NB4 (cell line): ENCODE results near the gene C22orf42.
A peak's percentile ranks its signal among the peaks of the same experiment; 100 is the strongest.

Experiments
- DNase-seq: peaks from one replicate; pipeline ENCODE4 v3.0.0; 2010; ENCODE audit warnings: low read depth
- H3K4me3 ChIP-seq: one replicate; pipeline ENCODE4 v1.5.1; 2011; ENCODE audit warnings: mild to moderate bottlenecking, low read depth, low read length, moderate library complexity
- MYC ChIP-seq: IDR thresholded peaks from 2 replicates; pipeline ENCODE4 v1.6.1; 2011; ENCODE audit warnings: low read depth, low read length
- POLR2A ChIP-seq: IDR thresholded peaks from 2 replicates; pipeline ENCODE4 v1.6.1; 2011; ENCODE audit warnings: mild to moderate bottlenecking; ENCODE audit not compliant: insufficient read length; ENCODE audit errors: extremely low read depth
- TF ChIP-seq, protein P1 (sequence below): IDR thresholded peaks from 2 replicates; pipeline ENCODE4 v1.6.1; 2011; ENCODE audit warnings: low read depth, low read length
- TF ChIP-seq, protein P2 (sequence below): IDR thresholded peaks from one replicate; pipeline ENCODE4 v1.5.1; 2012; ENCODE audit warnings: low read depth, low read length

C22orf42 gene

DNA sequence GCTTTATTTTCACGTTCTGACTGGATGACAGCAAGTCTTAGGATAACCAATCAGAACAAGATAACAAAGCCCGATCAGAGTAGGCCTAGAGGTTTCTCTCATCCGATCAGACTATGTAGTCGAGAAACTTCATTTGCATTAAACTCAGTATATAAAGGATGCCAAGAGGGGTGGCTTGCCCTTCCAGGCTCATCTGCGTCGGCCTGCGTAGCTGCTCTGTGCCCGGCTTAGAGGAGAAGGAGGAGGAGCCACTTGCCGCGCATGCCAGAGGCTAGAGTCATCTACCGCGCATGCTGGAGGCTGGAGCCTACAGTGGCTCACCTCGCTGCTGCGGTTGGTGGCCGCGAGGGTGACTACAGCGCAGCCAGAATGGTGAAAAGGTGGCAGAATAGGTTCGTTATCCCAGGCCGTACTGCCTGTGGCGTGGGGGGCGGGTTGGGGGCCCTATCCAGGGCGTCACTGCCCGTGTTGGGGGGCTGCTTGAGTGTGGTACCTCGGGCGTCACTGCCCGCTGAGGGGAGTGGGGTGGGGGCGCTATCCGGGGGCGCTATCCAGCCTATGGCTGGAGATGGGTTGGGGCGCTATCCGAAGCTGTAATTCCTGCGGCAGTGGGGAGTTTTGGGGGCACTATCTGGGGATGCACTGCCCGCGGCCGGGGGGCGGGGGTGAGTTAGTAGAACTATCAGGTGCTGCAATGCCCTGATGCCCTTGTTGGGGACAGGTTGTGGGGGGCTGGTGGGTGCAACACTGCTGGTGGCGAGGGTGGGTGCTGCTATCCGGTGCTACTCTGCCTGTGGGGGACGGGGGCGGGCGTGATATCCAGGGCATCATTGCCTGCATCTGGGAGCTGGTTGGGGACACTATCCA lies 46.0 kb upstream of the C22orf42 start, which contains the start of gene RFPL2:
Gene RFPL2 (minus strand): TSS at position 218 of the 867 bp plus-strand sequence. CDS start 2,622 bp downstream, outside the sequence.
- H3K4me3 ChIP-seq: peak within 1 kb of the TSS; percentile 52
- TF ChIP-seq, protein P1, sequence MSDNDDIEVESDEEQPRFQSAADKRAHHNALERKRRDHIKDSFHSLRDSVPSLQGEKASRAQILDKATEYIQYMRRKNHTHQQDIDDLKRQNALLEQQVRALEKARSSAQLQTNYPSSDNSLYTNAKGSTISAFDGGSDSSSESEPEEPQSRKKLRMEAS: peak; percentile 39; the same call in 1 of the 2 replicates
- TF ChIP-seq MYC: no peak
- DNase-seq: peak; percentile 82

DNA sequence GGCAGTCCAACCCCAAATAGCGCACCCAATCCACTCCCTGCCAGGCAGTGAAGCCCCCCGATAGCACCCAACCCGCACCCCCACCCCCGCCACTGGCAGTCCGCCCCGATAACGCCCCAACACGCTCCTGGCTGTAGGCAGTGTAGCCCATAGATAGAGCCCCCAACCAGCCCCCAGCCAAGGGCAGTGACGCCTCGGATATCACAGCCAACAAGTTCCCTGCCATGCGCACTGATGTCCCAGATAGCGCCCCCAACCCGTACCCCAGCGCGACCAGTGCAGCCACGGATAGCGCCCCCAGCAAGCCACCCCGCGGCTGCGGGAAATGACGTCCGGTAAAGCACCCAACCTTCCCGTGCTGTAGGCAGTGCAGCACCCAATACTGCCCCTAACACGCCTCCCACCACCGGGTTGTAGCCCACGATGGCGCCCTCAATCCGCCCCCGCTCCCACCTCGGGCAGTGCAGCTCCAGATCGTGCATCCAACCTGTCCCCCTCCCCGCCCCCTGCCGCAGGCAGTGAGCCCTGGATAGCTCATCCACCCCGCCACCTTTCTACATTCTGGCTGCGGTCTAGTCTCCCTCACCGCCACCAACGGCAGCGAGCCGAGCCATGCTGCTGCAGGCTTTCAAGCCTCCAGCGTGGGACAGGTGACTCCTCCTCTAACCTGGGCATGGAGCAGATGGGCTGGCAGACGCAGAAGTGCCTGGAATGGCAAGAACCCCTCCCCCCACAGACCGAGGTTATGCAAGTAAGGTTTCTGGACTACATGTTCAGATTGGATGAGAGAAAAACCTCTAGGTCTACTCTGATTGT lies 45.1 kb upstream of the C22orf42 start:
- TF ChIP-seq POLR2A: no peak
- TF ChIP-seq, protein P2, sequence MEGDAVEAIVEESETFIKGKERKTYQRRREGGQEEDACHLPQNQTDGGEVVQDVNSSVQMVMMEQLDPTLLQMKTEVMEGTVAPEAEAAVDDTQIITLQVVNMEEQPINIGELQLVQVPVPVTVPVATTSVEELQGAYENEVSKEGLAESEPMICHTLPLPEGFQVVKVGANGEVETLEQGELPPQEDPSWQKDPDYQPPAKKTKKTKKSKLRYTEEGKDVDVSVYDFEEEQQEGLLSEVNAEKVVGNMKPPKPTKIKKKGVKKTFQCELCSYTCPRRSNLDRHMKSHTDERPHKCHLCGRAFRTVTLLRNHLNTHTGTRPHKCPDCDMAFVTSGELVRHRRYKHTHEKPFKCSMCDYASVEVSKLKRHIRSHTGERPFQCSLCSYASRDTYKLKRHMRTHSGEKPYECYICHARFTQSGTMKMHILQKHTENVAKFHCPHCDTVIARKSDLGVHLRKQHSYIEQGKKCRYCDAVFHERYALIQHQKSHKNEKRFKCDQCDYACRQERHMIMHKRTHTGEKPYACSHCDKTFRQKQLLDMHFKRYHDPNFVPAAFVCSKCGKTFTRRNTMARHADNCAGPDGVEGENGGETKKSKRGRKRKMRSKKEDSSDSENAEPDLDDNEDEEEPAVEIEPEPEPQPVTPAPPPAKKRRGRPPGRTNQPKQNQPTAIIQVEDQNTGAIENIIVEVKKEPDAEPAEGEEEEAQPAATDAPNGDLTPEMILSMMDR: peak; percentile 9
- peak overlapping the region; percentile 52 for H3K4me3 ChIP-seq
- peak; percentile 45 for DNase-seq

DNA sequence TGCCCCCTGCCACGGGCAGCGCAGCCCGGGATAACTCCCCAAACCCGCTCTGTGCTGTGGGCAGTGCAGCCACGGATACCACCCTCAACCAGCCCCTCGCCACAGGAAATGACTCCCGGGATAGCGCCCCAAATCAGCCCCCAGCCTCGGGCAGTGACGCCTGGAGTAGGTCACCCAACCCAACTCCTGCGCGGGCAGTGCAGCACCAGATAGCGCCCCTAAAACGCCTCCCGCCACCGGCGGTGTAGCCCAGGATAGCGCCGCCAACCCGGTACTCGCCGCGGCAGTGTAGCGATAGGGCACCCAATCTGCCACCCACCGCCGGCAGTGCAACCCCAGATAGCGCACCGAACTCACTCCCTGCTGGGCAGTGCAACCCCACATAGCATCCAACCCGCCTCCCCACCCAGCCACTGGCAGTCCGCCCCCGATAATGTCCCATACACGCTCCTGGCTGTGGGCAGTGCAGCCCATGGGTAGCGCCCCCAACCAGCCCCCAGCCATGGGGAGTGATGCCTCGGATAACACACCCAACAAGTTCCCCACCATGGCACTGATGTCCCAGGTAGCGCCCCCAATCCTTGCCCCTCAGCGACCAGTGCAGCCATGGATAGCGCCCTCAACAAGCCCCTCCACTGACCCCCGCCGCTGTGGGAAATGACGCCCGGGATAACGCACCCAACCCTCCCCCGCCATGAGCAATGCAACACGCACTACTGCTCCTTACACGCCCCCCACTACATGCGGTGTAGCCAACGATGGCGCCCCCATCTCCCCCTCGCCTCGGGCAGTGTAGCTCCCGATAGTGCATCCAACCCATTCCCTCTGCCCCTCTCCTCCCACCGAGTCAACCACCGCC lies 44.3 kb upstream of the C22orf42 start:
- peak overlapping the region; percentile 36 for H3K4me3 ChIP-seq
- DNase-seq: peak; percentile 43

DNA sequence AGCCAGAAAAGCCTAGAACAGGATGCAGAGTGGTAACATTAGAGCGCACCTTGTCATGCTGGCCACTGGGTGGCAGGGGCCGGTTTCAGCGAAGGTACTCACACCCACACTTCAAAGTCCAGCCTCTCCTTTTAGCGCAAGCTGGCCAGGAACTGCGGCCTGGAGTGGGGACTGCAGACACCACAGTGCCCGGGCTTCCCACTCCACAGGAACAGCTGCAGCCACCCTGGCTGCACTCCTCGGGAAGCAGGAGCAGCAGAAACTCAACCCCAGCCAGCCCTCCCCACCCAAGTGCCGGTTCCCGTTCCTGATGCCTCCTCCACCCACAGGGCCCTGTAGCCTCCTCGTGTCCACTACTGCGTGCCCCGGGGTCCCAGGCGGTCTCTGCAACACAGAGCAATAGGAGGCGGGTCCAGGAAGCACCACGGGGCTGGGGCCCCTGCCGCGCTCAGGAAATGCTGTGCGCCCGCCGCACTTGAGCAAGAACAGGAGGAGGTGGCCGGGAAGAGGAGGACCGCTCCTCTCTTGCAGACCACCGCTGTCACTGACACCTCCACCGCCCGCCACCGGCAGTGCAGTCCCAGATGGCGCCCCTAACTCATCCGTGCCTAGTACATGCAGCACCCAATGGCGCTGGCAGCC lies 43.6 kb upstream of the C22orf42 start:
- peak; percentile 66 for DNase-seq
- peak overlapping the region; percentile 36 for H3K4me3 ChIP-seq
- TF ChIP-seq, protein P1: no peak
- TF ChIP-seq, protein P2: peak; percentile 56

More for the DNA sequence above, 44.3 kb upstream of the C22orf42 start:
- TF ChIP-seq, protein P2: no peak
- no peak for TF ChIP-seq POLR2A
- TF ChIP-seq, protein P1: no peak

DNA sequence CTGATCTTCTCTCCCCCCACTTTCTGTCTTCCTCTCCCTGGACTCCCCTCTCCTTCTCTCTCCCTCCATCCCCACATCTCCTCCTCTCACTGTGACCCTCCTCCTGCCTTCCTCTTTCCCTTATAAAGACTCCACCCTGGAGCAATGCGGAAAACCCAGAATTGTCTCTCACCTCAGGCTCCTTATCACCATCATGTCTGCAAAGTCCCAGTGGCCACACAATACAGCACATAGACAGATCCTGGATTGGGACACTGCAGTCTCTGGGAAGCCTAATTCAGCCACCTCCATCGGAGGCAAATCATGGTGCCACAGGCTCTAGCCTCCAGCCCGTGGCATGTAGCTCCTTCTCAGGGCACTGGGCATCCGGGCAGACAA lies 43.0 kb upstream of the C22orf42 start:
- no peak overlapping the region for H3K4me3 ChIP-seq
- TF ChIP-seq, protein P2: no peak
- TF ChIP-seq, protein P1: no peak
- TF ChIP-seq POLR2A (no peak), MYC (no peak)
- DNase-seq: no peak
